WTC11 (cell line): Measurements from ENCODE around the gene GET4. TPM values are rescaled to one million over a fixed set of nuclear protein-coding genes. Genes with fewer than 3 reads are reported as not detected.

Source experiments
- ATAC-seq: fragments of 200-7000 bp; cut with Tn5 transposase; 2 replicates; pipeline ENCODE4 v1.10.0; 2021; ENCODE audit warnings: mild to moderate bottlenecking, moderate library complexity
- CTCF ChIA-PET: fragments of 300-600 bp; sonication (Branson Sonifier 250); formaldehyde crosslinking; loops from one replicate; lab custom pipeline; 2021; ENCODE audit warnings: antibody characterized with exemption; lab: Charles Lee
- POLR2A ChIA-PET: fragments of 350-600 bp; sonication (Branson Sonifier 250); formaldehyde crosslinking; loops from one replicate; lab custom pipeline; 2021; ENCODE audit warnings: antibody characterized with exemption; lab: Charles Lee
- DNase-seq: peaks from one replicate; pipeline ENCODE4 v3.0.0; 2021; ENCODE audit warnings: low spot score
- H3K27ac Mint-ChIP-seq: 2 replicates; pipeline ENCODE4 v1.8.0; 2021; ENCODE audit warnings: mixed read lengths
- H3K27me3 Mint-ChIP-seq: 2 replicates; pipeline ENCODE4 v1.8.0; 2021; ENCODE audit warnings: low read depth, mild to moderate bottlenecking, moderate library complexity, mixed read lengths
- H3K36me3 Mint-ChIP-seq: 2 replicates; pipeline ENCODE4 v1.8.0; 2021; ENCODE audit warnings: mixed read lengths
- H3K4me1 Mint-ChIP-seq: 2 replicates; pipeline ENCODE4 v1.8.0; 2022; ENCODE audit warnings: mixed read lengths
- H3K4me3 Mint-ChIP-seq: 2 replicates; pipeline ENCODE4 v1.8.0; 2021; ENCODE audit warnings: mild to moderate bottlenecking, moderate library complexity, mixed read lengths
- H3K9me3 Mint-ChIP-seq: 2 replicates; pipeline ENCODE4 v1.8.0; 2021; ENCODE audit warnings: mixed read lengths
- CREB1 ChIP-seq: sonication (generic); formaldehyde crosslinking; IDR thresholded peaks from 2 replicates; pipeline ENCODE4 v1.8.0; 2023; ENCODE audit warnings: mild to moderate bottlenecking, missing genetic modification reagents
- ELF4 ChIP-seq: sonication (generic); formaldehyde crosslinking; IDR thresholded peaks from 2 replicates; pipeline ENCODE4 v1.8.1; 2022; ENCODE audit warnings: low read depth, mild to moderate bottlenecking, moderate library complexity, missing genetic modification reagents
- EMX1 ChIP-seq: fragments of 250-450 bp; sonication (Bioruptor Pico); IDR thresholded peaks from 2 replicates; pipeline ENCODE4 v1.8.0; 2021; ENCODE audit warnings: mild to moderate bottlenecking
- FOXJ3 ChIP-seq: sonication (generic); formaldehyde crosslinking; IDR thresholded peaks from 2 replicates; pipeline ENCODE4 v1.9.0; 2021; ENCODE audit warnings: missing genetic modification reagents, mild to moderate bottlenecking, borderline replicate concordance
- GABPB1 ChIP-seq: sonication (generic); formaldehyde crosslinking; IDR thresholded peaks from 2 replicates; pipeline ENCODE4 v1.8.1; 2023; ENCODE audit warnings: mild to moderate bottlenecking, missing genetic modification reagents
- NFATC4 ChIP-seq: fragments of 250-450 bp; sonication (Bioruptor Pico); IDR thresholded peaks from 2 replicates; pipeline ENCODE4 v1.9.0; 2021; ENCODE audit warnings: mild to moderate bottlenecking
- NR3C1 ChIP-seq: sonication (generic); formaldehyde crosslinking; conservative IDR thresholded peaks from 2 replicates; pipeline ENCODE4 v1.8.1; 2023; ENCODE audit warnings: low read depth, mild to moderate bottlenecking, missing genetic modification reagents
- SMAD3 ChIP-seq: sonication (generic); formaldehyde crosslinking; IDR thresholded peaks from 2 replicates; pipeline ENCODE4 v1.8.0; 2022; ENCODE audit warnings: missing genetic modification reagents, mild to moderate bottlenecking, borderline replicate concordance
- SOX15 ChIP-seq: fragments of 250-450 bp; sonication (Bioruptor Pico); IDR thresholded peaks from 2 replicates; pipeline ENCODE4 v1.9.0; 2021; ENCODE audit warnings: mild to moderate bottlenecking
- SP1 ChIP-seq: sonication (generic); formaldehyde crosslinking; conservative IDR thresholded peaks from 2 replicates; pipeline ENCODE4 v1.8.1; 2022; ENCODE audit warnings: missing genetic modification reagents
- total RNA-seq: library from RNA; stranded (reverse); gene quantifications from 3 replicates; pipeline ENCODE4 v1.2.3, GENCODE V29; 2021
- TF ChIP-seq, protein P1 (sequence below): fragments of 250-450 bp; sonication (Bioruptor Pico); IDR thresholded peaks from 2 replicates; pipeline ENCODE4 v2.1.2; 2022; ENCODE audit warnings: mild to moderate bottlenecking, moderate library complexity
- TF ChIP-seq, protein P2 (sequence below): fragments of 250-450 bp; sonication (Bioruptor Pico); IDR thresholded peaks from 2 replicates; pipeline ENCODE4 v1.9.0; 2021; ENCODE audit warnings: mild to moderate bottlenecking
- TF ChIP-seq, protein P3 (sequence below): sonication (generic); formaldehyde crosslinking; IDR thresholded peaks from 2 replicates; pipeline ENCODE4 v1.8.1; 2022; ENCODE audit warnings: mild to moderate bottlenecking, missing genetic modification reagents, moderate library complexity, borderline replicate concordance
- TF ChIP-seq, protein P4 (sequence below): sonication (generic); formaldehyde crosslinking; IDR thresholded peaks from 2 replicates; pipeline ENCODE4 v1.8.1; 2023; ENCODE audit warnings: mild to moderate bottlenecking, moderate library complexity, missing genetic modification reagents
- TF ChIP-seq, protein P5 (sequence below): sonication (generic); formaldehyde crosslinking; IDR thresholded peaks from 2 replicates; pipeline ENCODE4 v1.8.0; 2022; ENCODE audit warnings: mild to moderate bottlenecking, missing genetic modification reagents
- TF ChIP-seq, protein P6 (sequence below): fragments of 250-450 bp; sonication (Bioruptor Pico); IDR thresholded peaks from 2 replicates; pipeline ENCODE4 v1.9.0; 2021; ENCODE audit warnings: moderate library complexity, mild to moderate bottlenecking, inconsistent platforms, borderline replicate concordance
- TF ChIP-seq, protein P7 (sequence below): sonication (generic); formaldehyde crosslinking; IDR thresholded peaks from 2 replicates; pipeline ENCODE4 v1.8.1; 2023; ENCODE audit warnings: mild to moderate bottlenecking, missing genetic modification reagents
- TF ChIP-seq, protein P8 (sequence below): sonication (generic); formaldehyde crosslinking; IDR thresholded peaks from 2 replicates; pipeline ENCODE4 v1.8.0; 2023; ENCODE audit warnings: mild to moderate bottlenecking, missing genetic modification reagents
- TF ChIP-seq, protein P9 (sequence below): sonication (generic); formaldehyde crosslinking; IDR thresholded peaks from 2 replicates; pipeline ENCODE4 v1.8.1; 2023; ENCODE audit warnings: mild to moderate bottlenecking, missing genetic modification reagents, moderate library complexity

The GET4 gene
- total RNA-seq, 1 experiment from 2014 or later: 73.0 TPM

DNA sequence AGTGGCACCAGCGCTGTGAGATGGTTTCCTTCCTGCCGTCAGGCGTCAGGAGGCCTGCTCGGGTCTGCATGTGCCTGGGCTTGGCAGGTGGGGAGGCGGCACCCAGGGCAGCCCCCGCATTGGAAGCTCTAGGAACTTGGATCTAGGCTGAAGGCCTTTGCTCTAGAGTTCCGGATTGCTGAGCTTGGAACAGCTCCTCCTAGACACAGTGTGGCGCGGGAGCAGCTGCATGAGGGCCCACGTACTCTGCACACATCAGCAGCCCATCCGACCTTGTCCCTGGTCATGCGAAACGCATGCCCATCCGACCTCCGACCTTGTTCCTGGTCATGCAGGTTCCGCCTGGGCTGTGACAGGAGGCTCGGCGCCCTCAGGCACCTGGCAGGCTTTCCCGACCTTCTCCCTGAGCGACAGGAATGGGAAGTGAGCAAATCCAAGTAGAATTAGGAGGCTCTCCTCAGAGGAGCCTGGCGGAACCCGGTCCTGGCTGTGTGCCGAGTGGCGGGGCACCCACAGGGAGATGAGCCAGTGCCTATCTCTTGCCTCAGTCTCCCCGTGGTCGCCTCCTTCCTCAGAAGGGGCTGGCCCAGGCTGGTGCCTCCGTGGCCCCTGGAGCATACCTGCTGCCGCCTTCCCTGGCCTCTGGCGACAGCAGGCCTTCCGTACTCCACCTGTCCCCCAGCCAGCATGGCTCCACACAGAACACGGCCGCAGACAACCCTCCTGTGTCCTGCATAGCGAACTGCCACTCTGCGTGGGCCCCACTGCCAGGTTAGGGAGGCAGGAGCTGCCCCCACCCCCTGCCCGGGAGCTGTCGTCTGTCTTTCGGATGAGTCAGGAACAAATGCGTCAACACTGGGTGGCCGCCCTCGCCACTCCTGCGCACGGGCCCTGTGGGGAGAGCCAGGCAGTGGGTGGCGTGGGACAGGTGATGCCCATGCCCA is 12.0 kb downstream of the GET4 start:
- ATAC-seq: no peak
- ChIA-PET CTCF (no interaction called here), POLR2A (no interaction called here)
- 0 out of 2 replicates have a peak, but pooled peaks cover 4% of the 10 kb centered on the region for H3K4me1 Mint-ChIP-seq
- no peak overlapping the region for H3K4me3 Mint-ChIP-seq
- H3K36me3 Mint-ChIP-seq: peaks cover 40% of the 10 kb centered on the region
- no peak for DNase-seq
- H3K27ac Mint-ChIP-seq: peak overlapping the region; percentile 74; the same call in 1 of the 2 replicates
- TF ChIP-seq ELF4 (CRISPR knock-in tag) (no peak), SP1 (no peak), EMX1 (CRISPR knock-in tag) (no peak), NR3C1 (CRISPR knock-in tag) (no peak), FOXJ3 (no peak), SMAD3 (CRISPR knock-in tag) (no peak), SOX15 (CRISPR knock-in tag) (no peak), NFATC4 (CRISPR knock-in tag) (no peak), CREB1 (CRISPR knock-in tag) (no peak), GABPB1 (CRISPR knock-in tag) (no peak)
- TF ChIP-seq, protein P1, sequence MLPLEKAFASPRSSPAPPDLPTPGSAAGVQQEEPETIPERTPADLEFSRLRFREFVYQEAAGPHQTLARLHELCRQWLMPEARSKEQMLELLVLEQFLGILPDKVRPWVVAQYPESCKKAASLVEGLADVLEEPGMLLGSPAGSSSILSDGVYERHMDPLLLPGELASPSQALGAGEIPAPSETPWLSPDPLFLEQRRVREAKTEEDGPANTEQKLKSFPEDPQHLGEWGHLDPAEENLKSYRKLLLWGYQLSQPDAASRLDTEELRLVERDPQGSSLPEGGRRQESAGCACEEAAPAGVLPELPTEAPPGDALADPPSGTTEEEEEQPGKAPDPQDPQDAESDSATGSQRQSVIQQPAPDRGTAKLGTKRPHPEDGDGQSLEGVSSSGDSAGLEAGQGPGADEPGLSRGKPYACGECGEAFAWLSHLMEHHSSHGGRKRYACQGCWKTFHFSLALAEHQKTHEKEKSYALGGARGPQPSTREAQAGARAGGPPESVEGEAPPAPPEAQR (CRISPR knock-in tag): no peak
- TF ChIP-seq, protein P2, sequence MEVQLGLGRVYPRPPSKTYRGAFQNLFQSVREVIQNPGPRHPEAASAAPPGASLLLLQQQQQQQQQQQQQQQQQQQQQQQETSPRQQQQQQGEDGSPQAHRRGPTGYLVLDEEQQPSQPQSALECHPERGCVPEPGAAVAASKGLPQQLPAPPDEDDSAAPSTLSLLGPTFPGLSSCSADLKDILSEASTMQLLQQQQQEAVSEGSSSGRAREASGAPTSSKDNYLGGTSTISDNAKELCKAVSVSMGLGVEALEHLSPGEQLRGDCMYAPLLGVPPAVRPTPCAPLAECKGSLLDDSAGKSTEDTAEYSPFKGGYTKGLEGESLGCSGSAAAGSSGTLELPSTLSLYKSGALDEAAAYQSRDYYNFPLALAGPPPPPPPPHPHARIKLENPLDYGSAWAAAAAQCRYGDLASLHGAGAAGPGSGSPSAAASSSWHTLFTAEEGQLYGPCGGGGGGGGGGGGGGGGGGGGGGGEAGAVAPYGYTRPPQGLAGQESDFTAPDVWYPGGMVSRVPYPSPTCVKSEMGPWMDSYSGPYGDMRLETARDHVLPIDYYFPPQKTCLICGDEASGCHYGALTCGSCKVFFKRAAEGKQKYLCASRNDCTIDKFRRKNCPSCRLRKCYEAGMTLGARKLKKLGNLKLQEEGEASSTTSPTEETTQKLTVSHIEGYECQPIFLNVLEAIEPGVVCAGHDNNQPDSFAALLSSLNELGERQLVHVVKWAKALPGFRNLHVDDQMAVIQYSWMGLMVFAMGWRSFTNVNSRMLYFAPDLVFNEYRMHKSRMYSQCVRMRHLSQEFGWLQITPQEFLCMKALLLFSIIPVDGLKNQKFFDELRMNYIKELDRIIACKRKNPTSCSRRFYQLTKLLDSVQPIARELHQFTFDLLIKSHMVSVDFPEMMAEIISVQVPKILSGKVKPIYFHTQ: no peak
- TF ChIP-seq, protein P3, sequence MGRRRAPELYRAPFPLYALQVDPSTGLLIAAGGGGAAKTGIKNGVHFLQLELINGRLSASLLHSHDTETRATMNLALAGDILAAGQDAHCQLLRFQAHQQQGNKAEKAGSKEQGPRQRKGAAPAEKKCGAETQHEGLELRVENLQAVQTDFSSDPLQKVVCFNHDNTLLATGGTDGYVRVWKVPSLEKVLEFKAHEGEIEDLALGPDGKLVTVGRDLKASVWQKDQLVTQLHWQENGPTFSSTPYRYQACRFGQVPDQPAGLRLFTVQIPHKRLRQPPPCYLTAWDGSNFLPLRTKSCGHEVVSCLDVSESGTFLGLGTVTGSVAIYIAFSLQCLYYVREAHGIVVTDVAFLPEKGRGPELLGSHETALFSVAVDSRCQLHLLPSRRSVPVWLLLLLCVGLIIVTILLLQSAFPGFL (CRISPR knock-in tag): no peak
- TF ChIP-seq, protein P4, sequence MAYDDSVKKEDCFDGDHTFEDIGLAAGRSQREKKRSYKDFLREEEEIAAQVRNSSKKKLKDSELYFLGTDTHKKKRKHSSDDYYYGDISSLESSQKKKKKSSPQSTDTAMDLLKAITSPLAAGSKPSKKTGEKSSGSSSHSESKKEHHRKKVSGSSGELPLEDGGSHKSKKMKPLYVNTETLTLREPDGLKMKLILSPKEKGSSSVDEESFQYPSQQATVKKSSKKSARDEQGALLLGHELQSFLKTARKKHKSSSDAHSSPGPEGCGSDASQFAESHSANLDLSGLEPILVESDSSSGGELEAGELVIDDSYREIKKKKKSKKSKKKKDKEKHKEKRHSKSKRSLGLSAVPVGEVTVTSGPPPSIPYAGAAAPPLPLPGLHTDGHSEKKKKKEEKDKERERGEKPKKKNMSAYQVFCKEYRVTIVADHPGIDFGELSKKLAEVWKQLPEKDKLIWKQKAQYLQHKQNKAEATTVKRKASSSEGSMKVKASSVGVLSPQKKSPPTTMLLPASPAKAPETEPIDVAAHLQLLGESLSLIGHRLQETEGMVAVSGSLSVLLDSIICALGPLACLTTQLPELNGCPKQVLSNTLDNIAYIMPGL: no peak
- TF ChIP-seq, protein P5, sequence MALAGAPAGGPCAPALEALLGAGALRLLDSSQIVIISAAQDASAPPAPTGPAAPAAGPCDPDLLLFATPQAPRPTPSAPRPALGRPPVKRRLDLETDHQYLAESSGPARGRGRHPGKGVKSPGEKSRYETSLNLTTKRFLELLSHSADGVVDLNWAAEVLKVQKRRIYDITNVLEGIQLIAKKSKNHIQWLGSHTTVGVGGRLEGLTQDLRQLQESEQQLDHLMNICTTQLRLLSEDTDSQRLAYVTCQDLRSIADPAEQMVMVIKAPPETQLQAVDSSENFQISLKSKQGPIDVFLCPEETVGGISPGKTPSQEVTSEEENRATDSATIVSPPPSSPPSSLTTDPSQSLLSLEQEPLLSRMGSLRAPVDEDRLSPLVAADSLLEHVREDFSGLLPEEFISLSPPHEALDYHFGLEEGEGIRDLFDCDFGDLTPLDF: no peak
- TF ChIP-seq, protein P6, sequence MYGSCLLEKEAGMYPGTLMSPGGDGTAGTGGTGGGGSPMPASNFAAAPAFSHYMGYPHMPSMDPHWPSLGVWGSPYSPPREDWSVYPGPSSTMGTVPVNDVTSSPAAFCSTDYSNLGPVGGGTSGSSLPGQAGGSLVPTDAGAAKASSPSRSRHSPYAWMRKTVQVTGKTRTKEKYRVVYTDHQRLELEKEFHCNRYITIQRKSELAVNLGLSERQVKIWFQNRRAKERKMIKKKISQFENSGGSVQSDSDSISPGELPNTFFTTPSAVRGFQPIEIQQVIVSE (CRISPR knock-in tag): no peak
- TF ChIP-seq, protein P7, sequence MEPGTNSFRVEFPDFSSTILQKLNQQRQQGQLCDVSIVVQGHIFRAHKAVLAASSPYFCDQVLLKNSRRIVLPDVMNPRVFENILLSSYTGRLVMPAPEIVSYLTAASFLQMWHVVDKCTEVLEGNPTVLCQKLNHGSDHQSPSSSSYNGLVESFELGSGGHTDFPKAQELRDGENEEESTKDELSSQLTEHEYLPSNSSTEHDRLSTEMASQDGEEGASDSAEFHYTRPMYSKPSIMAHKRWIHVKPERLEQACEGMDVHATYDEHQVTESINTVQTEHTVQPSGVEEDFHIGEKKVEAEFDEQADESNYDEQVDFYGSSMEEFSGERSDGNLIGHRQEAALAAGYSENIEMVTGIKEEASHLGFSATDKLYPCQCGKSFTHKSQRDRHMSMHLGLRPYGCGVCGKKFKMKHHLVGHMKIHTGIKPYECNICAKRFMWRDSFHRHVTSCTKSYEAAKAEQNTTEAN (CRISPR knock-in tag): no peak
- TF ChIP-seq, protein P8, sequence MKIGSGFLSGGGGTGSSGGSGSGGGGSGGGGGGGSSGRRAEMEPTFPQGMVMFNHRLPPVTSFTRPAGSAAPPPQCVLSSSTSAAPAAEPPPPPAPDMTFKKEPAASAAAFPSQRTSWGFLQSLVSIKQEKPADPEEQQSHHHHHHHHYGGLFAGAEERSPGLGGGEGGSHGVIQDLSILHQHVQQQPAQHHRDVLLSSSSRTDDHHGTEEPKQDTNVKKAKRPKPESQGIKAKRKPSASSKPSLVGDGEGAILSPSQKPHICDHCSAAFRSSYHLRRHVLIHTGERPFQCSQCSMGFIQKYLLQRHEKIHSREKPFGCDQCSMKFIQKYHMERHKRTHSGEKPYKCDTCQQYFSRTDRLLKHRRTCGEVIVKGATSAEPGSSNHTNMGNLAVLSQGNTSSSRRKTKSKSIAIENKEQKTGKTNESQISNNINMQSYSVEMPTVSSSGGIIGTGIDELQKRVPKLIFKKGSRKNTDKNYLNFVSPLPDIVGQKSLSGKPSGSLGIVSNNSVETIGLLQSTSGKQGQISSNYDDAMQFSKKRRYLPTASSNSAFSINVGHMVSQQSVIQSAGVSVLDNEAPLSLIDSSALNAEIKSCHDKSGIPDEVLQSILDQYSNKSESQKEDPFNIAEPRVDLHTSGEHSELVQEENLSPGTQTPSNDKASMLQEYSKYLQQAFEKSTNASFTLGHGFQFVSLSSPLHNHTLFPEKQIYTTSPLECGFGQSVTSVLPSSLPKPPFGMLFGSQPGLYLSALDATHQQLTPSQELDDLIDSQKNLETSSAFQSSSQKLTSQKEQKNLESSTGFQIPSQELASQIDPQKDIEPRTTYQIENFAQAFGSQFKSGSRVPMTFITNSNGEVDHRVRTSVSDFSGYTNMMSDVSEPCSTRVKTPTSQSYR (CRISPR knock-in tag): no peak
- TF ChIP-seq, protein P9, sequence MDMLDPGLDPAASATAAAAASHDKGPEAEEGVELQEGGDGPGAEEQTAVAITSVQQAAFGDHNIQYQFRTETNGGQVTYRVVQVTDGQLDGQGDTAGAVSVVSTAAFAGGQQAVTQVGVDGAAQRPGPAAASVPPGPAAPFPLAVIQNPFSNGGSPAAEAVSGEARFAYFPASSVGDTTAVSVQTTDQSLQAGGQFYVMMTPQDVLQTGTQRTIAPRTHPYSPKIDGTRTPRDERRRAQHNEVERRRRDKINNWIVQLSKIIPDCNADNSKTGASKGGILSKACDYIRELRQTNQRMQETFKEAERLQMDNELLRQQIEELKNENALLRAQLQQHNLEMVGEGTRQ (CRISPR knock-in tag): no peak
- no peaks in the 10 kb centered on the region for H3K9me3 Mint-ChIP-seq
- H3K27me3 Mint-ChIP-seq: no peaks in the 10 kb centered on the region
